HG03103 (cell line): ENCODE results near the gene NRDC.

Experiments used
- ATAC-seq: cut with Tn5 transposase; IDR thresholded peaks from one replicate; pipeline ENCODE4 v1.9.1; 2021; ENCODE audit warnings: low read depth; ENCODE audit not compliant: unreplicated experiment

Gene NRDC

DNA sequence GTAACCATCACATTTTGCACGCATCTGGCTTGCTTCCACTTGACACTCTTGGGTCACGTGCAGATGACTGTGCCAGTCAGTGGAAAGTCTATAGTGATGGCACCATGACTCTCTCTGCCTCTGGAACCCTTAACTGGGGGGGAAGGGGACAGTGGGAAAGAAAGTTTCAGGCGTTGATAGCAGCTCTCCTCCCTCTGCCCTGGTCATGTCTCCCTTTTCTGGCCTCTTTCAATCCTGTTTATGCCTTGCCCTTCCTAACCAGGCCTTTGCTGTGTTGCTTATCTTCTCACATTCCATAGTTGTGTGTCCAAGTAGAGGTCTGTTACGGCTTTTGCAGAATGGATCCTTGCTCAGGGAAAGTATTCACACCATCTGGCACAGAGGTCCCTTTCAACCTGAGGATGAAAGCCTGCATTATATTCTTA, 93.5 kb downstream of the NRDC start:
- no peak for ATAC-seq

DNA sequence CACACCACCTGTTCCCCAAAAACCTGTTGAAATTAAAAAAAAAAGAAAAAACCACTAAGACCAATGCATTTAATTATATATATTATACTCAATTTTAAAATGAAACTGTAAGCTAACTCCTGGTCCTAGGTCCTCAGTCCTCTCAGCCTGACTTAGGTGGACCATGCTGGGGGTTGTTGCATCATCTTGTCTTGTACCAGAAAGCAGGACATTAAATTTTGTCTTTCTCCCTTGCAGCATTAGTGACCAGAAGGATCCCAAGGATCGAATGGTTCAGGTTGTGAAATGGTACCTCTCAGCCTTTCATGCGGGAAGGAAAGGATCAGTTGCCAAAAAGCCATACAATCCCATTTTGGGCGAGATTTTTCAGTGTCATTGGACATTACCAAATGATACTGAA, 97.6 kb downstream of the NRDC start:
- ATAC-seq, result no peak

DNA sequence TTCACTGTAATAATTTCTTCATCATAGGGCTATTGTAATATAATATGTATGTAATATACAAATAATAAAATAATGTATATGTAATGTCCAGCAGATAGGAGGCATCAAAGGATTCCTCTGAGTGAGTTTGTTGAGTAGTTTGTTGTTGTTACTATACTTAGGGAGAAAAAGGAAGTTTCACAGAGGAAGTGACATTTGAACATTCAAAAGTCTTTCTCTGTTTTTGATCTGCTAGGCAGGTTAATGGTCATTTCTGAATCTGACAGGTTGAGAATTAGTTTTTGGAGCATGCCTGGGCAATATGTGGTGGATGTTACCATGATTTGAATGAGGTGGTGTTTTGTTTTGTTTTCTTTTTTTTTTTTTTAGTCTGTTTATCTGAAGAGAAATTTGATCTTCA, 102.1 kb downstream of the NRDC start:
- ATAC-seq, result no peak

DNA sequence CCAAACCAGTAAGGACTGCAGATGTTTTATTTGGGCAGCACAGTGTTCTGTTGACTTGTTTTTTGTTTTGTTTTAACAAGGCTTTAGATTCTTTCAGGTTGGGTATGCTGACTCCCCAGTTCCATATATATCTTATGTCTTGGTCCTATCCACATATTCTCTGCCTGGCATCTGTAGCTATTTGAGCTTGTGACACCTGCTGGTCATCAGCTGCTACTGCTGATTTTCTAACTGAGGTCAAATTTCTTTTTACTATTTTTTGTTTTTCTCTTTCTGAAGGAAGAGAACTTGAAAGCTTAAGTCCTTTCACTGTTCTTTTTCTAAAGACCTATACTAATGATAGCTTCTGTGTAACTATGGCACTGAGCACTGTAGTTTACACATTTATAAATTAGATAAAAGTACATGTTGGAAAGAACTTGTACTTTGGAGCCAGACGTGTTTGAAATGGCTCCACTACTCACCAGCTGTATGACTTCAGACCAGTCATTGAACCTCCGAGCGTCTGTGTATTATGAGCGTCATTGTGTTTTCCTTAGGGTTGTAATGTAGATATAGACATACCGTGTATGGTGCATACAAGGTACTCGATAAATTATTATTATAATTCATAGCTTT, 109.4 kb downstream of the NRDC start:
- no peak for ATAC-seq

DNA sequence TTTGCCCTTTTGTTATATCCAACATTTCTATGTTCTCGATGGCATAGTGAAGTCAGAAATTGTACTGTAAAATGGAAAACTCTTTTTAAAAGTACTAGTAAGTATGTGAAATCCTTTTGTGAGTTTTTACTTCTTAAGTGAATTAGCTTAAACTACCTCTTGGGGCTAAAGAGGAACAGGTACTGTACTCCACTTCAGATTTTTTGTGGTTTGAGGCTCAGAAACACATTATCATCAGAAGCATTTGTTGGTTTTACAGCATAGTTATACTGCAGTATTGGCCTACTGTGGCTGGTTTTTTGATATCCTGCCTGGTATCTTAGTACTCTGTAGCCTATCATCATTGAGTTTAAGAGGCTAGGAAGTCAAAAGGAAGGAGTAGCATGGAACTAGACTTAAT, 117.2 kb downstream of the NRDC start:
- ATAC-seq, result no peak

DNA sequence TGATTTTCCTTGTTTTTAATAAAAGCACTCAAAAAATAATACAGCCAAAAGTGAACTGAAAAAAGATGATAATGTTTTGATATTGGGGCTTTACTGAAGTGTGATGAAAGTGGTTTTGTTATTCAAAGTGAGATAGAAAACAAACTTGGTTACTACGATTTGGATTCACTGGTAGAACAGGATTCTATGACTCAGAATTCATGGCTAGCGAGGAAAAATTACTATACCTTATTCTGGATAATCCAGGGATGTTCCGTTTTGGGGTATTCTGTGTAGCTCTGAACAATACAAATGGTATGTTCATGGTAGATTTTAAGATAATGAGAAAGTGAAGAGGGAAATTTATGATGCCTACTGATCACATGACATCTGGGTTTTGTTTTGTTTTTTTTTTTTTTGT, 117.7 kb downstream of the NRDC start:
- no peak for ATAC-seq

DNA sequence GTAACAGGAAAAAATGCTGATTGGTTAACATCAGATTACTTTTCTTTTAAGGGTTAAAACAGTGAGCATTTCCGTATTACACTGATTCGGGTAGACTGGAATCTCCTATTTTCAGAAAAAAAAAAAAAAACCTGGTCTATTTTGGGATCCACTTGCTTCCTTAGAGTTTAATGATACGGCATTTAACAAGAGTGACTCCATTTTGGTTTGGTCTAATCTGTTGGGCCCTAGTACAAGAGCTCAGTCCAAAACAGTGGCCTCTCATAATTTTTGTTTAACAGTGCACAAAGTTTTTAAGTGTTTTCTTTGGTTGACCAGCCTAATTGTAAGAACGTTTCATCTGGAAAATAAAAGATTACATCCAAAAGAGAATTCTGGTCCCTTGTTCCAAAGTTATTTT, 120.2 kb downstream of the NRDC start:
- no peak for ATAC-seq

GRCh38 chr1:51756290-51756689, 122.2 kb downstream of the NRDC start:
- ATAC-seq, result no peak

GRCh38 chr1:51755437-51755836, 123.1 kb downstream of the NRDC start:
- no peak for ATAC-seq

DNA sequence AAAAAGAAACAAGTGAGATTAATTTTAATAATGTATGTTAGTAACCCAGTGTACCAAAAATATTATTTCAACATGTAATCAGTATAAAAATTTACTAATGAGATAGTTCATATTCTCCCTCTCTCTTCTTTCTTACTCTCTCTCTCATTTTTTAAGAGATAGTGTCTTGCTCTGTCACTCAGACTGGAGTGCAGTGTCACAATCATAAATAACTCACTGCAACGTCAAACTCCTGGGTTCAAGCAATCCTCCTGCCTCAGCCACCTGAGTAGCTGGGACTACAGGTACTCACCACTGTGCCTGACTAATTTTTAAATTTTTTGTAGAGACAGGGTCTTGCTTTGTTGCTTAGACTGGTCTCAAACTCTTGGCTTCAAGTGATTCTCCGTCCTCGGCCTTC, 123.9 kb downstream of the NRDC start:
- ATAC-seq, result no peak

DNA sequence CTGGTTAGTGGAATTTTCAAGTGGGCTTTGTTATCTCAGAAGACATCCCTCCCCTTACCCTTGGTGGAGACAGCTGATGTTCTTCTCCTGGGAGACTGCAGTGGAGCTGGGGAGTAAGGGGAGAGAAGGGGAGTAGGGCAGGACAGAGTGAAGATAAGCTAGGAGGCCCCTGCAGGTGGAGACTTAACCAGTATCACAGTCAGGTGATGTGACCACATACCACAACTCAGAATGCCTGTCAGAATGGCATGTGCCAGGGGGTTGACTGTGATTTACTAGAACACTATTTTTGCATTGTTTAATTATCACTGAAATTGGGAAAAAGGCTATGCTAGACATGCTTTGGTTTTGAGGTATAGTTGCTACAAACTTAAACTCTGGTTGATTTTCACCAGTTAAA, 124.6 kb downstream of the NRDC start:
- ATAC-seq, result no peak

GRCh38 chr1:51752073-51752948, 126.2 kb downstream of the NRDC start:
- no peak for ATAC-seq

- no peak for ATAC-seq
These were observed 127.8 kb downstream of the NRDC start for GRCh38 chr1:51750729-51751128.

- ATAC-seq, result no peak
These were observed 128.3 kb downstream of the NRDC start for GRCh38 chr1:51750218-51750617.

GRCh38 chr1:51749151-51749550, 129.4 kb downstream of the NRDC start:
- no peak for ATAC-seq

DNA sequence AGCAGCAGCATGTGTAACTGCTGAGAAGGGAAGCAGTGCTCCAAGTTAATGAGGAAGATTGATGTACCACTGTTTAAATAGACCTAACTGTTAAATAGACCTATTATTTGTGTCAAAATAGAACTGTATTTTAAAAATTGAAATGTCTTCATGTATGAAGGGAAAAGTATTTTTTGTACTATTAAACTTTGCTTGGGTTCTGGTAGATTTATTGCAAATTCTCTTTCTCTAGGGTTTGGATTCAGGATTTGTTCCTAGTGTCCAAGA, 133.3 kb downstream of the NRDC start:
- no peak for ATAC-seq

DNA sequence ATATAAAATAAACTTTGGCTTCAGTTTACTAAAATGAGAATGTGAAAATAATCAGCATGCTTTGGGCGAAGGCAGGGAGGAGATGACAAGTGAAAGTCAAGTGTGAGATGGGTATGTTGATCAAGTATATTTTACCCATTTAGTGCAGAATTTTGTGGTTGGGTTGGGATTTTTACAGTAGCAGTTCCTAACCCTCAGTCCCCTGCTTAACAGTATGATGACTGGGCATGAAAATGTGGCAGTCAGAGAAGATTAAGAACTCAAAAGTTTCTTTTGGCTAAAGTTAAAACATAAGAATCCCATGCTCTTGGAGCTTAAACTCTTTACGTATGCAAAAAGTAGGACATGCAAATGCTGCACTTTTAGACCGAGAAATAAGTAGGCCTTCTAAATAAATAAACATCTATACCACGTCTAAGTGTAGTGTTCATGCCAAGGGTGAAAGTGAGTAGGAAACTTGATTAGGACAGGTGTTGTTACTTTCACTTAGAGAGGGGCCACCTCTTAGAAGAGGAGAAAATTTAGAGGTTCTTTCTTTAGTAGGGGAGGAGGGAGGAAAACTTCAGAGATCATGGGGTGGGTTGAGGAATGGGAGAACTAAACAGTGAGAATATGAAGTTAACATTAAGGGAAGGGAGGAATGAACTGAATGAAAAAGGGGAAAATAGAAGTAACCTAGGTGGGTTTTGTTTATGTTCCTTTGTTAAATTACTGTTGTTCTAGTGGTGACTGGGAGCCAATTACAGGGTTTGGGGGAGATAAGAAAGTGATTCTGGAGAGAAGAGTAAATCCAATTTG, 133.8 kb downstream of the NRDC start:
- ATAC-seq, result no peak

- ATAC-seq, result no peak
These were observed 137.3 kb downstream of the NRDC start for GRCh38 chr1:51741121-51741681.

- ATAC-seq, result no peak
These were observed 137.9 kb downstream of the NRDC start for GRCh38 chr1:51740652-51741051.
